GM19025 (cell line): ENCODE results near the gene CCBE1.

Source experiments
- ATAC-seq: cut with Tn5 transposase; IDR thresholded peaks from one replicate; pipeline ENCODE4 v1.9.1; 2021; ENCODE audit warnings: mild to moderate bottlenecking, low read depth, moderate library complexity; ENCODE audit not compliant: unreplicated experiment

Gene CCBE1

GRCh38 chr18:59428018-59428417 lies 269.2 kb downstream of the CCBE1 start:
- ATAC-seq, result no peak

GRCh38 chr18:59426855-59427254 lies 270.4 kb downstream of the CCBE1 start:
- ATAC-seq, result no peak

- no peak for ATAC-seq
Measured at GRCh38 chr18:59423259-59423658, 274.0 kb downstream of the CCBE1 start.

GRCh38 chr18:59420244-59420643 lies 277.0 kb downstream of the CCBE1 start:
- ATAC-seq, result no peak

GRCh38 chr18:59419386-59419785 lies 277.8 kb downstream of the CCBE1 start:
- no peak for ATAC-seq

GRCh38 chr18:59416818-59417217 lies 280.4 kb downstream of the CCBE1 start:
- no peak for ATAC-seq

- no peak for ATAC-seq
Measured at GRCh38 chr18:59414111-59414653, 283.0 kb downstream of the CCBE1 start.

GRCh38 chr18:59402432-59403090 lies 294.7 kb downstream of the CCBE1 start:
- peak; percentile 90 for ATAC-seq

- no peak for ATAC-seq
Measured at GRCh38 chr18:59400407-59400806, 296.8 kb downstream of the CCBE1 start.

- ATAC-seq, result no peak
Measured at GRCh38 chr18:59395226-59396175, 301.7 kb downstream of the CCBE1 start.

- ATAC-seq, result no peak
Measured at GRCh38 chr18:59393381-59393780, 303.8 kb downstream of the CCBE1 start.

- no peak for ATAC-seq
Measured at GRCh38 chr18:59388817-59389216, 308.4 kb downstream of the CCBE1 start.

GRCh38 chr18:59387687-59388565 lies 309.3 kb downstream of the CCBE1 start:
- no peak for ATAC-seq

- ATAC-seq, result no peak
Measured at GRCh38 chr18:59386909-59387686, 310.1 kb downstream of the CCBE1 start.

GRCh38 chr18:59385191-59385590 lies 312.0 kb downstream of the CCBE1 start:
- no peak for ATAC-seq

- ATAC-seq, result no peak
Measured at GRCh38 chr18:59383851-59384250, 313.4 kb downstream of the CCBE1 start.

- no peak for ATAC-seq
Measured at GRCh38 chr18:59382383-59382782, 314.8 kb downstream of the CCBE1 start.

- no peak for ATAC-seq
Measured at GRCh38 chr18:59381949-59382348, 315.3 kb downstream of the CCBE1 start.
